T follicular helper cell (primary cell): ENCODE results near the gene ZNF644.
"Not testable (repeated sequence)": the region's sequence is repeated elsewhere in the genome, so short reads cannot be mapped to it uniquely, and the experiment has no call there.

Source experiments
- DNase-seq: peaks from one replicate; pipeline ENCODE4 v3.0.0-alpha.2; 2020; ENCODE audit warnings: low read depth

ZNF644 gene

GRCh38 chr1:90927674-90928073 is 94.2 kb downstream of the ZNF644 start:
- DNase-seq: not testable (repeated sequence)

- DNase-seq: no peak
Measured at GRCh38 chr1:90926971-90927370, 94.9 kb downstream of the ZNF644 start.

GRCh38 chr1:90925928-90926869 is 95.6 kb downstream of the ZNF644 start:
- DNase-seq: no peak

- DNase-seq: no peak
Measured at GRCh38 chr1:90924982-90925381, 96.9 kb downstream of the ZNF644 start.

GRCh38 chr1:90922996-90923395 is 98.8 kb downstream of the ZNF644 start:
- DNase-seq: no peak

DNA sequence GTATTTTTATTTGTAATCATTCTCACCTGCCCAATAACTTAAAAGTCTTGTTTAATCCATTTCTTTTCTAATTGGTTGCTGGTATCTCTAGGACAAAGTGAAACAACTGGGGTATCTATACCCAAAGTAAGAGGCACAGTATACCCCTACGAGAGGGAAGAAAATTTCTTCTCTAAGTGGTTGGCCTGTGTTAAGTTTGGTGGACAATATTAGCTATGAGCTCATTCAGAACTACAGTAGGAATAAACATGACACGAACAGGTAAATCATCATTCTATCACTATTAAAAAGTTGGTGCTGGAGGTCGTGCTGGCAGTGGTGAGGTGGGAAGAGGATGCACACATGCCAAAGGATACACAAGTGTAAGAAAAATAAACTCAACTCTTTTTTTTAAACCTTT is 99.6 kb downstream of the ZNF644 start:
- DNase-seq: no peak

- DNase-seq: no peak
Measured at GRCh38 chr1:90919900-90920299, 101.9 kb downstream of the ZNF644 start.

DNA sequence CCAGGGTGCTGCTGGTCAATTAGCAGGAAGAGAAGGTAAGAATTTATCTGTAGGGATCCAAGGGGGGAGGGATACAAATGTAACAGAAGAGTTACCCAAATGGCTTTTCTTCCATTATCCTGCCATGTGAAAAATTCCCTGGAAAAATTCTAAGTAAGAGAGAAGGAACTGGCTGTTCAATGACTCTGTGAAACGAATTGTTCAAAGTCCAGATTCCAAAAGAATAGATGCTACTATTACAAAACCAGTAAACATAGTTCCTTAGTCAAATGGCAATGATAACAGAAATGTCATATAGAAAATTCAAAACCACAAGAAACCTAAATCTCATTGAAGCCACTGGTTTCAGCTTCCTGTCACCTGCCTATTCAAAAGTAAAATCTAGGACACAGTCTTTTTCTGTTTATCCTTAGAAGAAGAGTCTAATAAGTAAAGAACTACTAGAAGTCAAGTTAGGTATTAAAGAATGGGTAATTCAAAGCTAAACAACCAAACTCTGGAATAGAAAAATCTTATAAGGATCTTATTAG is 102.6 kb downstream of the ZNF644 start:
- no peak for DNase-seq

DNA sequence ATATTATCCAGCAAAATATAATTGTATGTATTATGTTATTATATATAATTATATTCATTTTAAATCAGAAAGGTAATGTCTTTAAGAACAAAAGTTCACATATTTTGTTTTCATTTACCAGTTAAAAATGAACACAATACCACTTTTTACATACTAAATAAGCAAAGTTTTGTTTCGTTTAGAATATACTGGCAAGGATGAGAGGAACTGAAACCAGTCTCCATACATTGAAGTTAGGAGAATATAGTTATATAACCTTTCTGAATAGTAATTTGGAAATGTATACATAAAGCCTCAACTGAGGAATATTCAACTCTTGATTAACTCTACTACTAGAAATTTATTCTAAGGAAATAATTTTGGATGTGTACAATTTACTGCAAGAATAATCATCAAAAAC is 110.5 kb downstream of the ZNF644 start:
- DNase-seq: no peak

DNA sequence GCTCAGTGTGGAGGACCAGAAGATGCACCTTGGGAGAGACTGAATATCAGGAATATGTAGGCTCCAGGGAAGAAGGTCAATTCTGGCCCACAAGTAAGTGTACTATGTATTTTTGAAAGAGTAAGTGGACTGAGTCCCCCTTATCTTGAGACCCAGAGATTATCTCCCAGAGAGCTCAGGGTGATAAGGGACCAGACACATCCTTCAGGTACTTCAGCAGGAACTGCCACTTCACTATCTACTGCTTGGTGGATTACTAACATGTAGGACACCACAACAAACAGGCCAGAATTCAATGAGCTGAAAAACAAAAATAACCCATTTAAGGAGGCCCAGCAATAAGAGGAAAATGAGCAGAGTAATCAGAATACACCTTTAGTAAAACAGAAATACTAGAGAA is 119.2 kb downstream of the ZNF644 start:
- DNase-seq: no peak

DNA sequence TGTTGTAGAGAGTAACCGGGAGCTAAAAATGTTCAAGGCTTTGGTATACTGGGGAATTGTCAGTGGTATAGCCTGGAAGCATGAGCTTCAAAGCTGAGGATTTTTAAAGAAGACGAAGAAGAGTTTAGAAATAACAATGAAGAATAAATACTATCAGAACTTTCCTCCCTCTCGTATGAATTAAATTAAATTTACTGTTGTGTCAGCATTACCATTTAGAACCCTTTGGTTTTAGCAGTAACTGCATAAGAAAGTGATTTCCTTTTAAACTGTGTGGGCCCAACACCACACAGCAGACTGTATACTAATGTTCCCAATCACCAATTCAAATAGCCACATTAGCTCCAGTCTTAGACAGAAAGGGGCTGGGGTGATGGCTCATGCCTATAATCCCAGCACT is 122.6 kb downstream of the ZNF644 start:
- DNase-seq: no peak

DNA sequence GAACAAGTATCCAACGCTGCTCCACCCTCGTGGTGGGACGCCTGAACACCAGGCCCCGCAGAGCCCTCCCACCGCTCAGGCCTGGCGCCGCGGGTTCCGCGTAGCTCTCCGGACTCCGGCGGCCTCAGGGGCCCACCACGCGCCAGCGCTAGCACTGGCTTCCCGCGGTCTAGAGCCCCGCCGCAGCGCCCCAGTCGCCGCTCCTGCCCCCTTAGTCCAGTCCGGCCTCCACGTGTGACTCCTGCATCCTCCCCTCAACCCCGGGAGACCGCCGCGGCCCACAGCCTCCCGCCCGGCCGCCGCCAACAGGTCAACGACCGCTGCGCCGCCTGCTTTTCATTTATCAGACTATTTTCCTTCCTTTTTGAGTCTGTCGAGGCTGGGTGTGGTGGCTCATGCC is 128.2 kb downstream of the ZNF644 start:
- not testable (repeated sequence) for DNase-seq

GRCh38 chr1:90892884-90893283 is 129.0 kb downstream of the ZNF644 start:
- not testable (repeated sequence) for DNase-seq

DNA sequence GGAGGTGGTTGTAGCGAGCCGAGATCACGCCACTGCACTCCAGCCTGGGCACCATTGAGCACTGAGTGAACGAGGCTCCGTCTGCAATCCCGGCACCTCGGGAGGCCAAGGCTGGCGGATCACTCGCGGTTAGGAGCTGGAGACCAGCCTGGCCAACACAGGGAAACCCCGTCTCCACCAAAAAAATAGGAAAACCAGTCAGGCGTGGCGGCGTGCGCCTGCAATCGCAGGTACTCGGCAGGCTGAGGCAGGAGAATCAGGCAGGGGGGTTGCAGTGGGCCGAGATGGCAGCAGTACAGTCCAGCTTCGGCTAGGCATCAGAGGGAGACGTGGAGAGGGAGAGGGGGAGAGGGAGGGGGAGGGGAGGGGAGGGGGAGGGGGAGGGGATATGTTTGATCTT is 129.6 kb downstream of the ZNF644 start:
- DNase-seq: not testable (repeated sequence)

DNA sequence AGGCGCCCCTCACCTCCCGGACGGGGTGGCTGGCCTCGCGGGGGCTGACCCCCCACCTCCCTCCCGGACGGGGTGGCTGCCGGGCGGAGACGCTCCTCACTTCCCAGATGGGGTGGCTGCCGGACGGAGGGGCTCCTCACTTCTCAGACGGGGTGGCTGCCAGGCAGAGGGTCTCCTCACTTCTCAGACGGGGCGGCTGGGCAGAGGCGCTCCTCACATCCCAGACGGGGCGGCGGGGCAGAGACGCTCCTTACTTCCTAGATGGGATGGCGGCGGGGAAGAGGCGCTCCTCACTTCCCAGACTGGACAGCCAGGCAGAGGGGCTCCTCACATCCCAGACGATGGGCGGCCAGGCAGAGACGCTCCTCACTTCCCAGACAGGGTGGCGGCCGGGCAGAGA is 130.1 kb downstream of the ZNF644 start:
- not testable (repeated sequence) for DNase-seq

- no peak for DNase-seq
Measured at GRCh38 chr1:90882221-90882620, 139.6 kb downstream of the ZNF644 start.

DNA sequence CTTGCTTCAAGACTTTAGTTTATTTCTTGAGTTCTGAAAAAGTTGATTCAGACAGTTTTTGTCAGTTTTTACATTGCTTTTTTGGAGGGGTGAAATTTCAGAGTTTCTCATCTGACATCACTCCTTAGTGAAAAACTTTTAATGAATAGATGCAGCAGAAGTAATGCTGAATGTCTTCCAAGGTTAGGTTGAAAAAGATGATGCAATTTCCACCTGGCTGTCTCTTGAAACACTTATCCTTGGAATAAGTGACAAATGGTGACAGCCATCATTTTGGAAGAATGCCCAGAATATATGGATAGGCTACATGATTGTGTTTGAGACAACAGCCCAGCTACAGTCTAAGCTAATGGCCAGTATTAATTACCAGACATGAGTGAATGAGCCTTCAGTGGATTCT is 140.8 kb downstream of the ZNF644 start:
- no peak for DNase-seq

GRCh38 chr1:90879281-90879680 is 142.6 kb downstream of the ZNF644 start:
- DNase-seq: no peak

- DNase-seq: no peak
Measured at GRCh38 chr1:90876101-90876500, 145.7 kb downstream of the ZNF644 start.
